ENCODE data around the gene SAT1.

DNA sequence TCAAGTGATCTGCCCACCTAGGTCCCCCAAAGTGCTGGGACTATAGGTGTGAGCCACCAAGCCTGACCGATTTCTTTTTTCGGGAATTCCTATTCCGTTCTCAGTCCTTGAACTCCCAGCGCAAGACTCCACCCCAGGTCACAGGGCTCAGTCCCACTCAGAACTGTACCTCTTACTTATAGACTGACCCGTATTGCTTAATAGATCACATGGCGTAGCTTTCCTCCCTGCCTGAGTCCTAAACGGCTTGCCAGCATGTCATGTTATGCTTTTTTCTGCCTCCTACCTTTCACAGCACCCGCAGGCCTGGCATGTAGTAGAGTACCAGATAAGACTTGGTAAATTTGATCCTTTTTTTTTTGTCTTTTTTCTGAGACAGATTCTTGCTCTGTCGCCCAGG is 22.4 kb downstream of the SAT1 start:
- no peak for TF ChIP-seq POLR2AphosphoS5 (IDR thresholded peaks at IDR 0.05; ENCODE audit: low read depth, low read length)
- no peak for TF ChIP-seq POLR2A (IDR thresholded peaks at IDR 0.05; ENCODE audit: low read depth, low read length)
- no peak for TF ChIP-seq TAF1 (IDR thresholded peaks at IDR 0.05; ENCODE audit: borderline replicate concordance, low read depth, low read length)

Data from GM12892 (cell line).